Lower lobe of right lung (tissue), 2 donors: ENCODE measurements around the gene RNF166. TPM values are rescaled to one million over a fixed set of nuclear protein-coding genes. Genes with fewer than 3 reads are reported as not detected.

Experiments used
- ATAC-seq, 2 donors: fragments of 200-7000 bp; cut with Tn5 transposase; one replicate each; pipeline ENCODE4 v1.9.1; 2020 to 2022; ENCODE audit warnings: mild to moderate bottlenecking in 2 of 2, moderate library complexity in 2 of 2
- DNase-seq: peaks from one replicate; pipeline ENCODE4 v3.0.0-alpha.2; 2020
- H3K27ac ChIP-seq: fragments of 200-600 bp; one replicate; pipeline ENCODE4 v1.8.0; 2022
- H3K27me3 ChIP-seq: fragments of 200-600 bp; one replicate; pipeline ENCODE4 v1.8.0; 2022; ENCODE audit warnings: low read depth
- H3K36me3 ChIP-seq: fragments of 200-600 bp; one replicate; pipeline ENCODE4 v1.8.0; 2022; ENCODE audit warnings: mild to moderate bottlenecking
- H3K4me1 ChIP-seq: fragments of 200-600 bp; one replicate; pipeline ENCODE4 v1.8.0; 2022
- H3K4me3 ChIP-seq: fragments of 200-600 bp; one replicate; pipeline ENCODE4 v1.8.0; 2022; ENCODE audit warnings: mild to moderate bottlenecking
- H3K9me3 ChIP-seq: fragments of 200-600 bp; one replicate; pipeline ENCODE4 v1.8.0; 2022
- intact Hi-C: fragments of 100-400 bp; cut with DNase I; formaldehyde crosslinking; loops from one replicate; pipeline ENCODE4 v1.11.0; 2022
- total RNA-seq: library from RNA; stranded (reverse); fragmentation: NEBNext Ultra II Directional; extraction: Animal tissue kit (Norgen Biotek cat#: 25700); gene quantifications from one replicate; pipeline ENCODE4 v1.2.1, GENCODE V29; 2021
- TF ChIP-seq, protein P1 (sequence below): fragments of 200-600 bp; IDR thresholded peaks from one replicate; pipeline ENCODE4 v1.8.0; 2022; ENCODE audit warnings: antibody characterized with exemption, mild to moderate bottlenecking
- donor health status: DM: no; HTN: yes; CAD: no; lungs with severe emphysema.

RNF166 gene
- total RNA-seq, 1 donor from 2014 or later: 61.9 TPM

DNA sequence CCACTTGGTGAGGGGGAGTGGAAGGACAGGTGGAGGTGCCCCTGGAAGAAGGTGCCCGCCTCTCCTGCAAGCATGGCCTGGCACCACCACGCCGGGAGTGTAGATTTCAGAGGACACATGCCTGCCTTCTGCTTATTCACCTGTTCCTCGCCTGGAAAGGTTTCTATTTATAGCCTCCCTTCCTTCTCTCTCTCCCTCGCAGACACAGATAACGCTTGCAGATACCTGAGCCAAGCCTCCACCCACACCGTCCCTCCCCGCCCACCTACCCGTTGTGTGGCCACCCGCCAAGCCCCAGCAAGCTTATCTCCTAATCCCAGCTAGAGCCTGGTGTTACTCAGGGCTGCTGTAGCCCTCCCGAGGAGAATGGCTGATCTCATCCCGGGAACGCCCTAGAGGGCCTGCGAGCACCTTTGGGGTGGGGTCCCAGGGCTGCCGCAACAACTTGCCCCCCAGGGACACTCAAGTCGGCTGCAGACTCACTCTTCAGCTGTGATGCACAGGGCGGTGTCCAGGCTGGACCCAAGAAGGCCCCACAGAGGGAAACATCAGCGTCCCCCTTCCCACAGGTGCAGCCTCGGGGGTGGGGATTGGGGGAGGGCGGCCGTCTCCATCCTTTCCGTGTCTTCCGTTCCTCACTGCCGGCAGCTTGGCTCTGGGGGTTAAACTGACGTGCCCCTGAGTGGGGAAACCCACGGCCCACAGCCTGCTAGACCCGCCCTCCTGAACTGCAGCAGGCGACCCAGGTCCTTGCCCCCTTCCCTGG is 18.0 kb downstream of the RNF166 start:
- DNase-seq: peak; percentile 44
- H3K36me3 ChIP-seq: no peaks in the 10 kb centered on the region
- peaks cover 60% of the 10 kb centered on the region for H3K4me1 ChIP-seq
- no peak overlapping the region for H3K27ac ChIP-seq
- peaks cover 58% of the 10 kb centered on the region for H3K27me3 ChIP-seq
- intact Hi-C loops: no loop called here
- no peak overlapping the region for H3K4me3 ChIP-seq
- TF ChIP-seq, protein P1, sequence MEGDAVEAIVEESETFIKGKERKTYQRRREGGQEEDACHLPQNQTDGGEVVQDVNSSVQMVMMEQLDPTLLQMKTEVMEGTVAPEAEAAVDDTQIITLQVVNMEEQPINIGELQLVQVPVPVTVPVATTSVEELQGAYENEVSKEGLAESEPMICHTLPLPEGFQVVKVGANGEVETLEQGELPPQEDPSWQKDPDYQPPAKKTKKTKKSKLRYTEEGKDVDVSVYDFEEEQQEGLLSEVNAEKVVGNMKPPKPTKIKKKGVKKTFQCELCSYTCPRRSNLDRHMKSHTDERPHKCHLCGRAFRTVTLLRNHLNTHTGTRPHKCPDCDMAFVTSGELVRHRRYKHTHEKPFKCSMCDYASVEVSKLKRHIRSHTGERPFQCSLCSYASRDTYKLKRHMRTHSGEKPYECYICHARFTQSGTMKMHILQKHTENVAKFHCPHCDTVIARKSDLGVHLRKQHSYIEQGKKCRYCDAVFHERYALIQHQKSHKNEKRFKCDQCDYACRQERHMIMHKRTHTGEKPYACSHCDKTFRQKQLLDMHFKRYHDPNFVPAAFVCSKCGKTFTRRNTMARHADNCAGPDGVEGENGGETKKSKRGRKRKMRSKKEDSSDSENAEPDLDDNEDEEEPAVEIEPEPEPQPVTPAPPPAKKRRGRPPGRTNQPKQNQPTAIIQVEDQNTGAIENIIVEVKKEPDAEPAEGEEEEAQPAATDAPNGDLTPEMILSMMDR: no peak
- H3K9me3 ChIP-seq: no peaks in the 10 kb centered on the region
- ATAC-seq: peak in 1 of 2 donors; percentile 14

DNA sequence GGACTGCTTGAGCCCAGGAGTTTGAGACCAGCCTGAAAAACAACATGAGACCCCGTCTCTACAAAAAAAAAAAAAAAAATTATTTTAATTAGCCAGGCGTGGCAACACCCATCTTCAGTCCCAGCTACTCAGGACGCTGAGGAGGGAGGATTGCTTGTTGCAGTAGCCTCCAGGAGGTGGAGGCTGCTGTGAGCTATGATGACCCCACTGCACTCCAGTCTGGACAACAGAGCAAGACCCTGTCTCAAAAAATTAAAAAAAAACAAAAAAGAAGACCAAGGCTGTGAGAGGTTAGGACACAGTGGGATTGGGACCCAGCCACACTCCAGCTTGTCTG is 18.6 kb downstream of the RNF166 start:
- no peaks in the 10 kb centered on the region for H3K36me3 ChIP-seq
- H3K4me3 ChIP-seq: no peak overlapping the region
- no peaks in the 10 kb centered on the region for H3K9me3 ChIP-seq
- intact Hi-C loops: no loop called here
- TF ChIP-seq, protein P1: no peak
- no peak overlapping the region for H3K27ac ChIP-seq
- peaks cover 58% of the 10 kb centered on the region for H3K27me3 ChIP-seq
- peaks cover 56% of the 10 kb centered on the region for H3K4me1 ChIP-seq
- ATAC-seq (no peak), DNase-seq (no peak)

DNA sequence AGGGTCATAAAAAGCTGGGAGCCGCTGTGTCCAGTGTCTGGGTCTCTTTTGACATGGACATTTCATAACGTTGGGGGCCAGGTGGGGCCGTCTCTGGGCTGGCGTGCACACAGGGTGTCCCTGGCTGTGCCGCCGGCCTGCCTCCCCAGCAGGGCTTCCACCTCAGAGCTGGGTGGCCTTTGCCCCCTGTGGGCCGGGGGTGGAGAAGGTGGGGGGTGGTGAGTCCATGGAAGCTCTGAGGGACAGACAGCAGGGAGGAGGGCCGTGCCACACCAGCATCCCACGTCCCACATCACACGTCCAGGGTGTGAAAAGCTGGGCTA is 19.0 kb downstream of the RNF166 start:
- DNase-seq: peak; percentile 41
- no peaks in the 10 kb centered on the region for H3K9me3 ChIP-seq
- peaks cover 55% of the 10 kb centered on the region for H3K4me1 ChIP-seq
- TF ChIP-seq, protein P1: no peak
- H3K27me3 ChIP-seq: peaks cover 58% of the 10 kb centered on the region
- no peak overlapping the region for H3K4me3 ChIP-seq
- no peaks in the 10 kb centered on the region for H3K36me3 ChIP-seq
- intact Hi-C loops: no loop called here
- H3K27ac ChIP-seq: no peak overlapping the region
- no peak for ATAC-seq

DNA sequence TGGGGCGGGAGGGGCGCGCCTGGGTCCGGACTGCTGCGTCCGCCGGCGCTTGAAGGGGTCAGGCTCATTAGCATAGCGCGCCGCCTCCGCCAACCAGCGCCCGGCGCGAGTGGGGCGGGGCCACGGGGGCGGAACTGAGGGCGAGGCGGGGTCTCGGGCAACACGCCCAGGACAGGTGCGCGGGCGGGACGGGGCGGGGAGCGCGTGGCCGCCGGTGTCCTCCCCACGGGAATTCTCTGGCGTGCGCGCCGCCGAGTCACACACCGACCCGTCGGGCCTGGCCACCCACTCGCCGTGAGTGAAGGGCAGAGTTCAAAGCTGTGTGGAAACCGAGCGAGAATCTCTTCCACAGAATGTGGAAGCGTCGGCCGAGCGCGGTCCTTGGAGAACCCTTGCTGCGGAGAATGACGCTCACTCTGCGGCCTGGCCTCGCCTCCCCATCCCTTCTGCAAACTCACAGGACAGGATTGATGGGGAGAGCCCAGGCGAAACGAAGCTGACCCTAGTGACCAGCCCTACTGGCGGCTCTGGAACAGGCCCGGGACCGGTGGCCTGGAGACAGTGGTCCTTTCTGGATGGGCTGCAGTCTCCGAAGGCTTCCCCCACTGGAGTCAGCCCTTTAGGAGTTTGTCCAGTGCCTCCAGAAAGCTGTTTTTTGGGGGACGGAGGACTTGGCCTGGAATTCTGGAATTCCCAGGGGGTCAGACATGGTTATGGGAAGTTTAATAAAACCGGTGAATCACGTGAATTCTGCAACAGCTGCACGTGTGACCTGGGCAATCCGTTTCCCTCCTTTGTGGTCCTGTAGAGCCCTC is 19.6 kb downstream of the RNF166 start, which contains the start of gene SNAI3:
Gene SNAI3 (minus strand): TSS at position 69 of the 815 bp plus-strand sequence. CDS start 101 bp downstream, outside the sequence.
- peak within 1 kb of the TSS; percentile 78 for H3K27ac ChIP-seq
- peak; percentile 92 for DNase-seq
- H3K4me1 ChIP-seq: peaks cover 55% of the 10 kb centered on the region
- H3K36me3 ChIP-seq: no peaks in the 10 kb centered on the region
- H3K4me3 ChIP-seq: peak within 1 kb of the TSS; percentile 78
- peaks cover 58% of the 10 kb centered on the region for H3K27me3 ChIP-seq
- intact Hi-C loops: no loop called here
- no peaks in the 10 kb centered on the region for H3K9me3 ChIP-seq
- TF ChIP-seq, protein P1: no peak
- peak; percentile 95 to 96 for ATAC-seq

DNA sequence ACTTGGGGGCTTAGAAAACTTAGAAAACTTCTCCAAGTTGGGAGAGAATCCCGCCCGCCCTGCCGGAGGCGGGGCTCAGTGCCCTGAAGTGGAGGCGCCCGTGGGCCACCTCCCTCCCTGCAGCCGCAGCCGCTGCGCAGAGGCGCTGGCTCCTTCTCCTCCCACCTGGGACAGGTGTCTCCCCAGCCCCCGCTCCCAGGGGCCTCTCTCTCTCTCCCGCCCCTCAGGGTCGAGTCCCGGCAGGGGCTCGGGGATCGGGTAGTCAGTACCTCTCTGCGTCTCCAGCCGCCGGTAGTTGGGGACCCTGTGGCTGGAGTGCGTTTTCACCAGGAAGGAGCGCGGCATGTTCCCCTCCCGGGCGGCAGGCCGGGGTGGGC is 20.2 kb downstream of the RNF166 start:
- Histone ChIP-seq H3K36me3 (no peaks in the 10 kb centered on the region), H3K4me1 (peaks cover 55% of the 10 kb centered on the region), H3K4me3 (peak overlapping the region; percentile 78), H3K9me3 (no peaks in the 10 kb centered on the region), H3K27me3 (peaks cover 58% of the 10 kb centered on the region), H3K27ac (peak overlapping the region; percentile 78)
- ATAC-seq (peak; percentile 77), DNase-seq (peak; percentile 74)
- TF ChIP-seq, protein P1: no peak
- intact Hi-C loops: no loop called here
